GM19467 (cell line): ENCODE data around the gene MAGI2.
"Not testable (repeated sequence)": the region's sequence is repeated elsewhere in the genome, so short reads cannot be mapped to it uniquely, and the experiment has no call there.

ENCODE experiments used
- ATAC-seq: cut with Tn5 transposase; IDR thresholded peaks from one replicate; pipeline ENCODE4 v1.9.1; 2021; ENCODE audit warnings: mild to moderate bottlenecking, moderate library complexity; ENCODE audit not compliant: unreplicated experiment

The MAGI2 gene

GRCh38 chr7:79452032-79452494 lies 1.4 kb downstream of the MAGI2 start:
- no peak for ATAC-seq

- no peak for ATAC-seq
Measured at GRCh38 chr7:79451580-79451979, 1.9 kb downstream of the MAGI2 start.

- ATAC-seq, result not testable (repeated sequence)
Measured at GRCh38 chr7:79442766-79443165, 10.7 kb downstream of the MAGI2 start.

GRCh38 chr7:79436378-79436777 lies 17.1 kb downstream of the MAGI2 start:
- no peak for ATAC-seq

GRCh38 chr7:79434867-79435266 lies 18.6 kb downstream of the MAGI2 start:
- ATAC-seq, result no peak

- ATAC-seq, result no peak
Measured at GRCh38 chr7:79434098-79434497, 19.4 kb downstream of the MAGI2 start.

- ATAC-seq, result no peak
Measured at GRCh38 chr7:79430391-79430790, 23.1 kb downstream of the MAGI2 start.

GRCh38 chr7:79425665-79426064 lies 27.8 kb downstream of the MAGI2 start:
- ATAC-seq, result no peak

- ATAC-seq, result no peak
Measured at GRCh38 chr7:79421751-79422150, 31.7 kb downstream of the MAGI2 start.

- no peak for ATAC-seq
Measured at GRCh38 chr7:79420464-79420863, 33.0 kb downstream of the MAGI2 start.

GRCh38 chr7:79414910-79415309 lies 38.6 kb downstream of the MAGI2 start:
- ATAC-seq, result no peak

- ATAC-seq, result no peak
Measured at GRCh38 chr7:79412915-79413314, 40.6 kb downstream of the MAGI2 start.

- ATAC-seq, result no peak
Measured at GRCh38 chr7:79412438-79412837, 41.0 kb downstream of the MAGI2 start.

- no peak for ATAC-seq
Measured at GRCh38 chr7:79410345-79410744, 43.1 kb downstream of the MAGI2 start.

GRCh38 chr7:79407351-79407750 lies 46.1 kb downstream of the MAGI2 start:
- ATAC-seq, result no peak

- ATAC-seq, result no peak
Measured at GRCh38 chr7:79406371-79406770, 47.1 kb downstream of the MAGI2 start.

GRCh38 chr7:79405368-79405767 lies 48.1 kb downstream of the MAGI2 start:
- ATAC-seq, result no peak

- no peak for ATAC-seq
Measured at GRCh38 chr7:79403879-79404278, 49.6 kb downstream of the MAGI2 start.

GRCh38 chr7:79403451-79403850 lies 50.0 kb downstream of the MAGI2 start:
- ATAC-seq, result no peak

- ATAC-seq, result no peak
Measured at GRCh38 chr7:79401254-79401653, 52.2 kb downstream of the MAGI2 start.

- no peak for ATAC-seq
Measured at GRCh38 chr7:79400222-79400621, 53.2 kb downstream of the MAGI2 start.

- ATAC-seq, result no peak
Measured at GRCh38 chr7:79398138-79398749, 55.2 kb downstream of the MAGI2 start.

- no peak for ATAC-seq
Measured at GRCh38 chr7:79386688-79387422, 66.6 kb downstream of the MAGI2 start.
